ENCODE results near the gene ZIC2.

GRCh38 chr13:99980201-99980823, 1.3 kb upstream of the ZIC2 start:
- TF ChIP-seq, protein P1, sequence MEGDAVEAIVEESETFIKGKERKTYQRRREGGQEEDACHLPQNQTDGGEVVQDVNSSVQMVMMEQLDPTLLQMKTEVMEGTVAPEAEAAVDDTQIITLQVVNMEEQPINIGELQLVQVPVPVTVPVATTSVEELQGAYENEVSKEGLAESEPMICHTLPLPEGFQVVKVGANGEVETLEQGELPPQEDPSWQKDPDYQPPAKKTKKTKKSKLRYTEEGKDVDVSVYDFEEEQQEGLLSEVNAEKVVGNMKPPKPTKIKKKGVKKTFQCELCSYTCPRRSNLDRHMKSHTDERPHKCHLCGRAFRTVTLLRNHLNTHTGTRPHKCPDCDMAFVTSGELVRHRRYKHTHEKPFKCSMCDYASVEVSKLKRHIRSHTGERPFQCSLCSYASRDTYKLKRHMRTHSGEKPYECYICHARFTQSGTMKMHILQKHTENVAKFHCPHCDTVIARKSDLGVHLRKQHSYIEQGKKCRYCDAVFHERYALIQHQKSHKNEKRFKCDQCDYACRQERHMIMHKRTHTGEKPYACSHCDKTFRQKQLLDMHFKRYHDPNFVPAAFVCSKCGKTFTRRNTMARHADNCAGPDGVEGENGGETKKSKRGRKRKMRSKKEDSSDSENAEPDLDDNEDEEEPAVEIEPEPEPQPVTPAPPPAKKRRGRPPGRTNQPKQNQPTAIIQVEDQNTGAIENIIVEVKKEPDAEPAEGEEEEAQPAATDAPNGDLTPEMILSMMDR (IDR thresholded peaks at IDR 0.05), result no peak
- no peak for TF ChIP-seq POLR2A (IDR thresholded peaks at IDR 0.05)
- TF ChIP-seq POLR2AphosphoS5 (IDR thresholded peaks at IDR 0.05), result no peak

Measured in prostate gland (tissue), 2 donors.